Astrocyte of the spinal cord (primary cell): Measurements from ENCODE around the gene HNMT.
"Not testable (repeated sequence)": the region's sequence is repeated elsewhere in the genome, so short reads cannot be mapped to it uniquely, and the experiment has no call there.

Experiments used
- DNase-seq: peaks from one replicate; pipeline ENCODE4 v3.0.0; 2011; ENCODE audit warnings: low read depth, low spot score
- H3K4me3 ChIP-seq: 2 replicates; pipeline ENCODE4 v1.5.1; 2011; ENCODE audit warnings: low read depth, mild to moderate bottlenecking, low read length, moderate library complexity
- in situ Hi-C: cut with HindIII; loops from 2 replicates; pipeline ENCODE4 v1.10.0; 2017; ENCODE audit warnings: low sequenced_read_pairs
- TF ChIP-seq, protein P1 (sequence below): IDR thresholded peaks from 2 replicates; pipeline ENCODE4 v1.5.1; 2012; ENCODE audit warnings: low read depth, mild to moderate bottlenecking, low read length, inconsistent platforms

Gene HNMT

DNA sequence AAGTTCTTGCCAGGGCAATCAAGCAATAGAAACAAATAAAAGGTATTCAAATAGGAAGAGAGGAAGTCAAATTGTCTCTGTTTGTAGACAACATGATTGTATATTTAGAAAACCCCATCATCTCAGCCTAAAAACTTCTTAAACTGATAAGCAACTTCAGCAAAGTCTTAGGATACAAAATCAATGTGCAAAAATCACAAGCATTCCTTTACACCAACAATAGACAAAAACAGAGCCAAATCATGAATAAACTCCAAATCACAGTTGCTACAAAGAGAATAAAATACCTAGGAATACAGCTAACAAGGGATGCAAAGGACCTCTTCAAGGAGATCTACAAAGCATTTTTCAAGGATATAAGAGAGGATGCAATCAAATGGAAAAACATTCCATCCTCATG, 31.9 kb downstream of the HNMT start:
- H3K4me3 ChIP-seq, in situ Hi-C loops, DNase-seq: not testable (repeated sequence)

DNA sequence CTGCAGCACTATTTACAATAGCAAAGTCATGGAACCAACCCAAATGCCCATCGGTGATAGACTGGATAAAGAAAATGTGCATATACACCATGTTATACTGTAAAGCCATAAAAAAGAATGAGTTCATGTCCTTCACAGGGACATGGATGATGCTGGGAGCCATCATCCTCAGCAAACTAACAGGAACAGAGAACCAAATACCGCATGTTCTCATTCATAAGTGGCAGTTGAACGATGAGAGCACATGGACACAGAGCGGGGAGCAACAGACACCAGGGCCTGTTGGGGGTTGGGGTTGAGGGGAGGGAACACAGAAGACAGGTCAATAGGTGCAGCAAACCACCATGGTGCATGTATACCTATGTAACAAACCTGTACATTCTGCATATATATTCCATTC, 33.5 kb downstream of the HNMT start:
- TF ChIP-seq, protein P1, sequence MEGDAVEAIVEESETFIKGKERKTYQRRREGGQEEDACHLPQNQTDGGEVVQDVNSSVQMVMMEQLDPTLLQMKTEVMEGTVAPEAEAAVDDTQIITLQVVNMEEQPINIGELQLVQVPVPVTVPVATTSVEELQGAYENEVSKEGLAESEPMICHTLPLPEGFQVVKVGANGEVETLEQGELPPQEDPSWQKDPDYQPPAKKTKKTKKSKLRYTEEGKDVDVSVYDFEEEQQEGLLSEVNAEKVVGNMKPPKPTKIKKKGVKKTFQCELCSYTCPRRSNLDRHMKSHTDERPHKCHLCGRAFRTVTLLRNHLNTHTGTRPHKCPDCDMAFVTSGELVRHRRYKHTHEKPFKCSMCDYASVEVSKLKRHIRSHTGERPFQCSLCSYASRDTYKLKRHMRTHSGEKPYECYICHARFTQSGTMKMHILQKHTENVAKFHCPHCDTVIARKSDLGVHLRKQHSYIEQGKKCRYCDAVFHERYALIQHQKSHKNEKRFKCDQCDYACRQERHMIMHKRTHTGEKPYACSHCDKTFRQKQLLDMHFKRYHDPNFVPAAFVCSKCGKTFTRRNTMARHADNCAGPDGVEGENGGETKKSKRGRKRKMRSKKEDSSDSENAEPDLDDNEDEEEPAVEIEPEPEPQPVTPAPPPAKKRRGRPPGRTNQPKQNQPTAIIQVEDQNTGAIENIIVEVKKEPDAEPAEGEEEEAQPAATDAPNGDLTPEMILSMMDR, result no peak
- in situ Hi-C loops, result no loop called here
- no peak for DNase-seq
- no peak overlapping the region for H3K4me3 ChIP-seq

DNA sequence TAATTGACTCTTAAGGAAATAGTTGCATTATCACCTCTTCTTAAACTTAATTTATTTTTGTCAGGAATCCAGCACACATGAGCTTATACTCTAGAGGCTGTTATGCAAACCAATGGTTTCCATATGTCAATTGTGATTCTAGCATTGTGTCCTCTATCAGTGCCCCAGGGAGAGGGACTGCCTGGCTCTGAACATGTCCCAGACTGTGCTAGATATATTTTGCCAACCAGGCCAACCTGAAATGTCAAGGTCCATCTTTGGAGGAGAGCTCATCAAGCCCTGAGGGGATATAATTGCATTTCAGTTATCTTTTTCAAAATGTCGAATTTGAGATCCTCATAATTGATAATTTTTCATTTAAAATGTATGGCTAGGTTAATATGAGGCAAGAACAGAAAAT, 34.2 kb downstream of the HNMT start:
- TF ChIP-seq, protein P1, result no peak
- in situ Hi-C loops, result no loop called here
- no peak overlapping the region for H3K4me3 ChIP-seq
- no peak for DNase-seq

DNA sequence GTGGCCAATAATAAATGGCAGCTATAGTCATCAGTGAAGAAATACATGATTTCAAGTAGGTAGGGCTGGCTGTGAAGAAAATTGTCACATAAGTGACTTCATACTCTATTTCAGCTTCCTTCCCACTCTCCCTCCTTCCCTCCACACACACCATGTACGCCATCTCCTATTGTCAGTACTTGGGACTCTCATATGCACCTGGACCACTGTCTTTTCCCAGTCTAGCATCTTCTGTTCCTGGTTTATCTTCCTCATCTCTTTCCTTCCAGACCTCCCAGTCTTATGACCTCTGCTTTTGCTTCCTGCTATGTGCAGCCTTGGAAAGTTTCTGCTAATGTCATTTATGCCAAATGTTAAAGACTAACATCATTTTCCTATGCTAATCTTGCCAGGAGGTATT, 35.0 kb downstream of the HNMT start:
- no peak overlapping the region for H3K4me3 ChIP-seq
- no peak for DNase-seq
- TF ChIP-seq, protein P1, result no peak
- in situ Hi-C loops, result no loop called here

- no peak for DNase-seq
- TF ChIP-seq, protein P1, result no peak
- no peak overlapping the region for H3K4me3 ChIP-seq
- in situ Hi-C loops, result no loop called here
Observed at GRCh38 chr2:138000009-138000408, 35.7 kb downstream of the HNMT start.

- in situ Hi-C loops, result no loop called here
- TF ChIP-seq, protein P1, result no peak
- H3K4me3 ChIP-seq, result no peak overlapping the region
- DNase-seq, result no peak
Observed at GRCh38 chr2:138000796-138001195, 36.5 kb downstream of the HNMT start.

- no peak for DNase-seq
- TF ChIP-seq, protein P1, result no peak
- no peak overlapping the region for H3K4me3 ChIP-seq
- in situ Hi-C loops, result no loop called here
Observed at GRCh38 chr2:138003411-138003810, 39.1 kb downstream of the HNMT start.
